IMR-90 (cell line): ENCODE data around the gene TSPEAR. TPM values are rescaled to one million over a fixed set of nuclear protein-coding genes. Genes with fewer than 3 reads are reported as not detected.

ENCODE experiments used
- ATAC-seq: fragments of 200-7000 bp; cut with Tn5 transposase; 2 replicates; pipeline ENCODE4 v1.9.1; 2020; ENCODE audit warnings: low read depth, mild to moderate bottlenecking, moderate library complexity
- BruUV-seq: library from RNA; stranded (reverse); fragments of 400-500 nt; replicated peaks from 2 replicates; lab custom pipeline; 2021; lab: Mats Ljungman, UMichigan
- CTCF ChIA-PET: fragments of 300-600 bp; formaldehyde crosslinking; extraction: SDS; loops from one replicate; lab custom pipeline; 2021; ENCODE audit warnings: antibody characterized with exemption; lab: Yijun Ruan, JAX
- POLR2A ChIA-PET: fragments of 300-600 bp; sonication (Branson Sonifier 250); formaldehyde crosslinking; loops from one replicate; lab custom pipeline; 2022; ENCODE audit warnings: antibody characterized with exemption; ENCODE audit not compliant: unreplicated experiment; lab: Charles Lee
- DNase-seq: peaks from one replicate; pipeline ENCODE4 v3.0.0; 2013
- H2AFZ ChIP-seq: replicated peaks from 2 replicates; pipeline ENCODE3; 2013; ENCODE audit warnings: low read length, mild to moderate bottlenecking; ENCODE audit not compliant: poor library complexity
- H2AK5ac ChIP-seq: 2 replicates; pipeline ENCODE4 v1.6.1; 2013; ENCODE audit warnings: low read depth, low read length, inconsistent platforms
- H2AK9ac ChIP-seq: replicated peaks from 2 replicates; pipeline ENCODE3; 2013; ENCODE audit warnings: mild to moderate bottlenecking, low read depth, low read length, moderate library complexity; ENCODE audit not compliant: poor library complexity
- H2BK120ac ChIP-seq: 2 replicates; pipeline ENCODE4 v1.6.1; 2013; ENCODE audit warnings: low read depth, low read length, inconsistent platforms
- H2BK15ac ChIP-seq: 3 replicates; pipeline ENCODE4 v1.6.1; 2013; ENCODE audit warnings: low read depth, low read length, inconsistent platforms
- H2BK20ac ChIP-seq: 2 replicates; pipeline ENCODE4 v1.6.1; 2013; ENCODE audit warnings: low read depth, mild to moderate bottlenecking, inconsistent platforms, low read length, moderate library complexity
- H2BK5ac ChIP-seq: 2 replicates; pipeline ENCODE4 v1.6.1; 2013; ENCODE audit warnings: mild to moderate bottlenecking, low read depth, low read length, inconsistent platforms; ENCODE audit not compliant: poor library complexity, severe bottlenecking
- H3K14ac ChIP-seq: replicated peaks from 2 replicates; pipeline ENCODE4 v1.6.1; 2013; ENCODE audit warnings: low read depth, low read length, inconsistent platforms
- H3K18ac ChIP-seq: 2 replicates; pipeline ENCODE4 v1.6.1; 2013; ENCODE audit warnings: low read depth, low read length, control low read depth
- H3K23ac ChIP-seq: 2 replicates; pipeline ENCODE4 v1.6.1; 2013; ENCODE audit warnings: low read depth, low read length, inconsistent platforms
- H3K27ac ChIP-seq: 2 replicates; pipeline ENCODE4 v1.5.1; 2013; ENCODE audit warnings: mild to moderate bottlenecking, control low read depth, low read length; ENCODE audit not compliant: insufficient read depth
- H3K27me3 ChIP-seq: 2 replicates; pipeline ENCODE4 v1.6.1; 2013; ENCODE audit warnings: low read length; ENCODE audit not compliant: control insufficient read depth, insufficient read depth
- H3K36me3 ChIP-seq: 2 replicates; pipeline ENCODE4 v1.6.1; 2013; ENCODE audit warnings: low read length, mixed read lengths; ENCODE audit not compliant: control insufficient read depth, insufficient read depth
- H3K4ac ChIP-seq: 2 replicates; pipeline ENCODE4 v1.6.1; 2013; ENCODE audit warnings: low read depth, low read length, inconsistent platforms
- H3K4me1 ChIP-seq: 2 replicates; pipeline ENCODE4 v1.6.1; 2013; ENCODE audit warnings: low read length, mixed read lengths; ENCODE audit not compliant: control insufficient read depth, insufficient read depth
- H3K4me2 ChIP-seq: 2 replicates; pipeline ENCODE4 v1.6.1; 2013; ENCODE audit warnings: low read depth, mild to moderate bottlenecking, control low read depth, low read length, moderate library complexity
- H3K4me3 ChIP-seq: 2 replicates; pipeline ENCODE4 v1.5.1; 2013; ENCODE audit warnings: low read depth, mild to moderate bottlenecking, control low read depth, low read length, moderate library complexity; ENCODE audit not compliant: insufficient read depth
- H3K56ac ChIP-seq: 2 replicates; pipeline ENCODE4 v1.6.1; 2013; ENCODE audit warnings: low read length, inconsistent platforms; ENCODE audit not compliant: insufficient read depth; ENCODE audit errors: extremely low read depth
- H3K79me1 ChIP-seq, 2 experiments: 2 replicates each; pipeline ENCODE4 v1.6.1; 2013; ENCODE audit warnings: low read length in 2 of 2, inconsistent platforms in 1 of 2, low read depth in 1 of 2
- H3K9ac ChIP-seq: 2 replicates; pipeline ENCODE4 v1.6.1; 2013; ENCODE audit warnings: low read depth, low read length, control low read depth
- H3K9me1 ChIP-seq: 2 replicates; pipeline ENCODE4 v1.6.1; 2013; ENCODE audit warnings: low read length, inconsistent platforms; ENCODE audit not compliant: insufficient read depth
- H3K9me3 ChIP-seq: 2 replicates; pipeline ENCODE4 v1.6.1; 2013; ENCODE audit warnings: low read length; ENCODE audit not compliant: control insufficient read depth, insufficient read depth
- H4K20me1 ChIP-seq: 2 replicates; pipeline ENCODE4 v1.6.1; 2013; ENCODE audit warnings: low read length, inconsistent platforms; ENCODE audit not compliant: insufficient read depth
- H4K5ac ChIP-seq: 2 replicates; pipeline ENCODE4 v1.6.1; 2013; ENCODE audit warnings: mild to moderate bottlenecking, low read depth, low read length, control low read depth
- H4K8ac ChIP-seq, 2 experiments: 2 replicates each; pipeline ENCODE4 v1.6.1; 2013; ENCODE audit warnings: low read depth in 2 of 2, low read length in 2 of 2, control low read depth in 1 of 2, inconsistent platforms in 1 of 2
- H4K91ac ChIP-seq: 2 replicates; pipeline ENCODE4 v1.6.1; 2013; ENCODE audit warnings: low read depth, low read length, inconsistent platforms; ENCODE audit not compliant: insufficient read depth
- CEBPB ChIP-seq: IDR thresholded peaks from 2 replicates; pipeline ENCODE4 v1.6.1; 2012; ENCODE audit warnings: low read depth, low read length, improper control_type of control experiment
- CHD1 ChIP-seq: IDR thresholded peaks from 2 replicates; pipeline ENCODE4 v1.6.1; 2012; ENCODE audit warnings: low read depth, low read length, improper control_type of control experiment
- MAFK ChIP-seq: IDR thresholded peaks from 2 replicates; pipeline ENCODE4 v1.6.1; 2012; ENCODE audit warnings: low read depth, low read length, improper control_type of control experiment
- NFE2L2 ChIP-seq: fragments of 150-350 bp; IDR thresholded peaks from 2 replicates; pipeline ENCODE4 v1.6.1; 2016; ENCODE audit warnings: low read depth, mild to moderate bottlenecking, low read length
- RAD21 ChIP-seq: IDR thresholded peaks from 2 replicates; pipeline ENCODE4 v1.6.1; 2012; ENCODE audit warnings: low read length, improper control_type of control experiment
- RCOR1 ChIP-seq: IDR thresholded peaks from 2 replicates; pipeline ENCODE4 v1.6.1; 2012; ENCODE audit warnings: mild to moderate bottlenecking, low read length, improper control_type of control experiment; ENCODE audit not compliant: insufficient replicate concordance
- RFX5 ChIP-seq: IDR thresholded peaks from 2 replicates; pipeline ENCODE4 v1.8.0; 2012; ENCODE audit warnings: low read depth, mild to moderate bottlenecking, low read length, moderate library complexity
- SMC3 ChIP-seq: fragments of 150-350 bp; IDR thresholded peaks from 2 replicates; pipeline ENCODE4 v1.6.1; 2016; ENCODE audit warnings: low read depth, mild to moderate bottlenecking, antibody characterized with exemption, low read length, moderate library complexity
- WGBS, 2 experiments: methylation state at CpG; one replicate each; pipeline versions ENCODE4 v1.1.5 to v1.1.7; 2013; ENCODE audit warnings: missing lambda C conversion rate in 2 of 2; ENCODE audit not compliant: insufficient read length in 1 of 2; ENCODE audit errors: extremely low coverage in 2 of 2; 5-methylcytosine and 5-hydroxymethylcytosine counted together
- dilution Hi-C: fragments of 300-500 bp; cut with HindIII; formaldehyde crosslinking; loops from one replicate; pipeline ENCODE4 v1.14.3; 2018; ENCODE audit warnings: low sequenced_read_pairs; ENCODE audit not compliant: unreplicated experiment
- in situ Hi-C: fragments of 300-500 bp; cut with MboI; formaldehyde crosslinking; loops from 3 replicates; pipeline ENCODE4 v1.14.3; 2019; ENCODE audit warnings: low sequenced_read_pairs, inconsistent platforms, mixed read lengths
- intact Hi-C: fragments of 100-400 bp; cut with micrococcal nuclease; formaldehyde crosslinking; loops from 2 replicates; pipeline ENCODE4 v1.10.0; 2022
- polyA plus RNA-seq, 3 experiments: library from polyadenylated mRNA; depleted of rRNA; stranded (reverse); fragments of >200 nt; gene quantifications; 2 replicates each; pipeline ENCODE4 v1.2.3, GENCODE V29; 2012; ENCODE audit warnings: low replicate concordance in 1 of 3
- total RNA-seq: library from RNA; depleted of rRNA; stranded (reverse); fragments of >200 nt; gene quantifications from 2 replicates; pipeline ENCODE4 v1.2.3, GENCODE V29; 2012
- TF ChIP-seq, protein P1 (sequence below): fragments of 150-350 bp; IDR thresholded peaks from 2 replicates; pipeline ENCODE4 v1.6.1; 2017; ENCODE audit warnings: mild to moderate bottlenecking, antibody characterized with exemption, low read length, low read depth

The TSPEAR gene
- total and polyA plus RNA-seq, 2 of the 4 experiments (the other 2 are of a cell fraction): not detected

GRCh38 chr21:44569861-44570517, 141.4 kb downstream of the TSPEAR start:
- Histone ChIP-seq H2AK9ac (no peak overlapping the region), H3K27me3 (peaks cover 3% of the 10 kb centered on the region; the same call in 1 of the 2 replicates), H3K18ac (no peak overlapping the region), H3K23ac (no peak overlapping the region), H3K27ac (no peak overlapping the region), H3K79me1 (no peaks in the 10 kb centered on the region), H2BK120ac (no peak overlapping the region), H4K8ac (no peak overlapping the region), H3K9me3 (peaks cover 4% of the 10 kb centered on the region), H4K91ac (no peak overlapping the region), H3K14ac (no peak overlapping the region), H3K4me2 (no peak overlapping the region), H2BK15ac (no peak overlapping the region), H3K4me1 (no peaks in the 10 kb centered on the region), H3K4ac (no peak overlapping the region), H3K4me3 (no peak overlapping the region), H4K5ac (no peak overlapping the region), H4K20me1 (no peaks in the 10 kb centered on the region), H3K56ac (no peak overlapping the region), H3K36me3 (no peaks in the 10 kb centered on the region), H3K9ac (no peak overlapping the region), H2AK5ac (no peak overlapping the region), H2BK20ac (no peak overlapping the region), H2BK5ac (no peak overlapping the region), H3K9me1 (no peaks in the 10 kb centered on the region), H2AFZ (no peak overlapping the region)
- POLR2A ChIA-PET: no interaction called here
- no peak for ATAC-seq
- BruUV-seq: no TSS peak
- WGBS, 2 experiments: 70% methylated on average over 5 of the region's 12 CpGs; no CpG with 5 or more reads in 1 of the 2 experiments
- DNase-seq: no peak
- intact Hi-C loops: no loop called here
- in situ Hi-C loops: no loop called here
- dilution Hi-C loops: no loop called here
- CTCF ChIA-PET: no interaction called here
- TF ChIP-seq RFX5: no peak
- TF ChIP-seq MAFK: no peak
- TF ChIP-seq CHD1: no peak
- TF ChIP-seq SMC3: no peak
- no peak for TF ChIP-seq CEBPB
- TF ChIP-seq, protein P1, sequence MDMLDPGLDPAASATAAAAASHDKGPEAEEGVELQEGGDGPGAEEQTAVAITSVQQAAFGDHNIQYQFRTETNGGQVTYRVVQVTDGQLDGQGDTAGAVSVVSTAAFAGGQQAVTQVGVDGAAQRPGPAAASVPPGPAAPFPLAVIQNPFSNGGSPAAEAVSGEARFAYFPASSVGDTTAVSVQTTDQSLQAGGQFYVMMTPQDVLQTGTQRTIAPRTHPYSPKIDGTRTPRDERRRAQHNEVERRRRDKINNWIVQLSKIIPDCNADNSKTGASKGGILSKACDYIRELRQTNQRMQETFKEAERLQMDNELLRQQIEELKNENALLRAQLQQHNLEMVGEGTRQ: no peak
- TF ChIP-seq RAD21: no peak
- TF ChIP-seq NFE2L2: no peak
- TF ChIP-seq RCOR1: no peak
